Neuronal stem cell (in vitro differentiated cells): ENCODE data around the gene ZNF83.

Source experiments
- DNase-seq: peaks from one replicate; pipeline ENCODE4 v3.0.0-alpha.2; 2013; ENCODE audit warnings: low spot score
- H2AFZ ChIP-seq: one replicate; pipeline ENCODE4 v1.6.1; 2013; ENCODE audit warnings: mild to moderate bottlenecking, low read length, inconsistent platforms
- H2AK5ac ChIP-seq: 2 replicates; pipeline ENCODE4 v1.6.1; 2013; ENCODE audit warnings: low read depth, mild to moderate bottlenecking, inconsistent platforms, low read length, moderate library complexity, mixed read lengths
- H2BK120ac ChIP-seq: 2 replicates; pipeline ENCODE4 v1.6.1; 2013; ENCODE audit warnings: low read depth, mild to moderate bottlenecking, inconsistent platforms, low read length, moderate library complexity, mixed read lengths
- H2BK12ac ChIP-seq: one replicate; pipeline ENCODE4 v1.6.1; 2013; ENCODE audit warnings: low read length, inconsistent platforms
- H2BK15ac ChIP-seq: 2 replicates; pipeline ENCODE4 v1.6.1; 2013; ENCODE audit warnings: mild to moderate bottlenecking, low read length, inconsistent platforms, mixed read lengths
- H2BK5ac ChIP-seq: one replicate; pipeline ENCODE4 v1.6.1; 2013; ENCODE audit warnings: inconsistent platforms, mild to moderate bottlenecking, low read length, moderate library complexity
- H3K14ac ChIP-seq: one replicate; pipeline ENCODE4 v1.6.1; 2013; ENCODE audit warnings: low read length, inconsistent platforms
- H3K18ac ChIP-seq: 2 replicates; pipeline ENCODE4 v1.6.1; 2013; ENCODE audit warnings: low read length, inconsistent platforms
- H3K23ac ChIP-seq: 2 replicates; pipeline ENCODE4 v1.6.1; 2013; ENCODE audit warnings: low read depth, mild to moderate bottlenecking, mixed read lengths, low read length, inconsistent platforms; ENCODE audit not compliant: poor library complexity
- H3K27ac ChIP-seq: replicated peaks from 3 replicates; pipeline ENCODE4 v1.5.1; 2013; ENCODE audit warnings: low read length, inconsistent platforms
- H3K27me3 ChIP-seq, 3 experiments: 2 replicates each; pipeline ENCODE4 v1.6.1; 2013; ENCODE audit warnings: low read length in 3 of 3, mild to moderate bottlenecking in 2 of 3, inconsistent platforms in 1 of 3, low read depth in 1 of 3, mixed read lengths in 1 of 3, moderate library complexity in 1 of 3; ENCODE audit not compliant: control insufficient read depth in 3 of 3, insufficient read depth in 3 of 3
- H3K36me3 ChIP-seq, 2 donors: replicated peaks in 1 of 2; 2 replicates each; pipeline ENCODE4 v1.6.1; 2013; ENCODE audit warnings: low read length in 2 of 2; ENCODE audit not compliant: control insufficient read depth in 2 of 2, insufficient read depth in 2 of 2
- H3K4ac ChIP-seq: 2 replicates; pipeline ENCODE4 v1.6.1; 2013; ENCODE audit warnings: inconsistent platforms, mild to moderate bottlenecking, low read length, moderate library complexity
- H3K4me1 ChIP-seq, 2 donors: 1 replicate in 1 of 2; 2 replicates in 1 of 2; pipeline ENCODE4 v1.6.1; 2013; ENCODE audit warnings: low read length in 2 of 2, low read depth in 1 of 2; ENCODE audit not compliant: control insufficient read depth in 2 of 2, insufficient read depth in 1 of 2
- H3K4me2 ChIP-seq: one replicate; pipeline ENCODE4 v1.6.1; 2013; ENCODE audit warnings: mild to moderate bottlenecking, low read length, inconsistent platforms; ENCODE audit not compliant: insufficient read depth, poor library complexity, severe bottlenecking
- H3K4me3 ChIP-seq, 2 donors: 2 replicates each; pipeline ENCODE4 v1.5.1; 2013; ENCODE audit warnings: low read length in 2 of 2, mild to moderate bottlenecking in 2 of 2, inconsistent platforms in 1 of 2, moderate library complexity in 1 of 2
- H3K79me1 ChIP-seq: one replicate; pipeline ENCODE4 v1.6.1; 2013; ENCODE audit warnings: low read depth, mild to moderate bottlenecking, inconsistent platforms, low read length, moderate library complexity
- H3K9ac ChIP-seq: one replicate; pipeline ENCODE4 v1.6.1; 2013; ENCODE audit warnings: mild to moderate bottlenecking, low read depth, low read length, inconsistent platforms; ENCODE audit not compliant: poor library complexity
- H3K9me3 ChIP-seq, 2 donors: replicated peaks in 1 of 2; 2 replicates each; pipeline versions ENCODE3 to v1.6.1; 2013; ENCODE audit warnings: low read length in 2 of 2, mild to moderate bottlenecking in 2 of 2, inconsistent platforms in 1 of 2, low read depth in 1 of 2, mixed read lengths in 1 of 2, moderate library complexity in 1 of 2; ENCODE audit not compliant: control insufficient read depth in 2 of 2, insufficient read depth in 1 of 2
- H4K8ac ChIP-seq: one replicate; pipeline ENCODE4 v1.6.1; 2013; ENCODE audit warnings: low read depth, mild to moderate bottlenecking, inconsistent platforms, low read length, moderate library complexity
- H4K91ac ChIP-seq: one replicate; pipeline ENCODE4 v1.6.1; 2013; ENCODE audit warnings: low read length, low read depth, mild to moderate bottlenecking, inconsistent platforms; ENCODE audit not compliant: poor library complexity
- WGBS, 2 donors: extraction: QIAGEN DNeasy Blood & Tissue Kit; methylation state at CpG; one replicate each; pipeline ENCODE4 v1.1.7; 2013; ENCODE audit warnings: missing lambda C conversion rate in 2 of 2, mixed read lengths in 1 of 2; ENCODE audit not compliant: insufficient read length in 2 of 2, insufficient replicate concordance in 1 of 2; ENCODE audit errors: extremely low coverage in 2 of 2; 5-methylcytosine and 5-hydroxymethylcytosine counted together

Gene ZNF83

GRCh38 chr19:52669586-52669985 is 31.4 kb upstream of the ZNF83 start:
- WGBS, 2 donors = no CpG with 5 or more reads among the region's 5 CpGs
- no peak overlapping the region for H3K4ac ChIP-seq
- no peak overlapping the region for H2BK12ac ChIP-seq

GRCh38 chr19:52667972-52668371 is 29.8 kb upstream of the ZNF83 start:
- H3K79me1 ChIP-seq = peaks cover 1% of the 10 kb centered on the region
- H3K18ac ChIP-seq = no peak overlapping the region
- H3K4me3 ChIP-seq = no peak overlapping the region
- no peak for DNase-seq
- H3K36me3 ChIP-seq = peaks cover 3 to 64% of the 10 kb centered on the region in 2 donors
- no peak overlapping the region for H3K14ac ChIP-seq
- H3K27ac ChIP-seq = no peak overlapping the region
- no peak overlapping the region for H3K4me2 ChIP-seq
- no peak overlapping the region for H4K91ac ChIP-seq
- H2BK12ac ChIP-seq = no peak overlapping the region
- no peak overlapping the region for H2AFZ ChIP-seq
- peaks cover 0 to 27% of the 10 kb centered on the region in 2 donors for H3K9me3 ChIP-seq
- H3K4ac ChIP-seq = no peak overlapping the region
- H2AK5ac ChIP-seq = no peak overlapping the region
- no peak overlapping the region for H4K8ac ChIP-seq
- peaks cover 0 to 12% of the 10 kb centered on the region in 2 donors for H3K4me1 ChIP-seq
- no peak overlapping the region for H2BK120ac ChIP-seq
- H2BK15ac ChIP-seq = no peak overlapping the region
- WGBS, 2 donors = no CpG with 5 or more reads among the region's 6 CpGs
- no peaks in the 10 kb centered on the region for H3K27me3 ChIP-seq
- H3K9ac ChIP-seq = no peak overlapping the region
- H3K23ac ChIP-seq = no peak overlapping the region
- H2BK5ac ChIP-seq = no peak overlapping the region

More at GRCh38 chr19:52669586-52669985, 31.4 kb upstream of the ZNF83 start:
- no peak overlapping the region for H2AK5ac ChIP-seq
- H3K9me3 ChIP-seq = peaks cover 0 to 39% of the 10 kb centered on the region in 2 donors
- H2BK5ac ChIP-seq = no peak overlapping the region
- H3K4me3 ChIP-seq = no peak overlapping the region
- H2AFZ ChIP-seq = no peak overlapping the region
- H2BK120ac ChIP-seq = no peak overlapping the region
- H3K23ac ChIP-seq = no peak overlapping the region
- no peak overlapping the region for H4K91ac ChIP-seq
- no peaks in the 10 kb centered on the region for H3K27me3 ChIP-seq
- H3K4me1 ChIP-seq = peaks cover 0 to 6% of the 10 kb centered on the region in 2 donors
- H3K18ac ChIP-seq = no peak overlapping the region
- DNase-seq = no peak
- H2BK15ac ChIP-seq = no peak overlapping the region
- H3K4me2 ChIP-seq = no peak overlapping the region
- no peak overlapping the region for H3K27ac ChIP-seq
- peaks cover 2% of the 10 kb centered on the region for H3K79me1 ChIP-seq
- H3K9ac ChIP-seq = no peak overlapping the region
- peaks cover 3 to 66% of the 10 kb centered on the region in 2 donors for H3K36me3 ChIP-seq
- H3K14ac ChIP-seq = no peak overlapping the region
- H4K8ac ChIP-seq = no peak overlapping the region

- Histone ChIP-seq H3K18ac (no peak overlapping the region), H3K4me1 (peaks cover 0 to 12% of the 10 kb centered on the region in 2 donors), H3K4me2 (no peak overlapping the region), H2BK5ac (no peak overlapping the region), H3K4ac (no peak overlapping the region), H2BK12ac (no peak overlapping the region), H3K36me3 (peaks cover 3 to 65% of the 10 kb centered on the region in 2 donors), H2AK5ac (no peak overlapping the region), H2BK15ac (no peak overlapping the region), H3K23ac (no peak overlapping the region), H3K9ac (no peak overlapping the region), H4K91ac (no peak overlapping the region), H2AFZ (no peak overlapping the region), H3K4me3 (no peak overlapping the region), H3K27me3 (no peaks in the 10 kb centered on the region), H3K79me1 (no peaks in the 10 kb centered on the region), H2BK120ac (no peak overlapping the region), H3K27ac (no peak overlapping the region), H3K14ac (no peak overlapping the region), H3K9me3 (peaks cover 0 to 19% of the 10 kb centered on the region in 2 donors), H4K8ac (no peak overlapping the region)
- DNase-seq = no peak
Measured at GRCh38 chr19:52666506-52666905, 28.4 kb upstream of the ZNF83 start.

GRCh38 chr19:52665529-52665928 is 27.4 kb upstream of the ZNF83 start:
- H3K27ac ChIP-seq = no peak overlapping the region
- H3K18ac ChIP-seq = no peak overlapping the region
- H3K9me3 ChIP-seq = peaks cover 0 to 17% of the 10 kb centered on the region in 2 donors
- H3K79me1 ChIP-seq = no peaks in the 10 kb centered on the region
- H3K14ac ChIP-seq = no peak overlapping the region
- H2BK12ac ChIP-seq = no peak overlapping the region
- H3K36me3 ChIP-seq = peaks cover 3 to 65% of the 10 kb centered on the region in 2 donors
- peaks cover 0 to 12% of the 10 kb centered on the region in 2 donors for H3K4me1 ChIP-seq
- no peak overlapping the region for H2BK5ac ChIP-seq
- no peak overlapping the region for H2AK5ac ChIP-seq
- DNase-seq = no peak
- no peak overlapping the region for H3K9ac ChIP-seq
- H3K4me2 ChIP-seq = no peak overlapping the region
- H3K4ac ChIP-seq = no peak overlapping the region
- H2BK120ac ChIP-seq = no peak overlapping the region
- no peak overlapping the region for H2BK15ac ChIP-seq
- H3K4me3 ChIP-seq = no peak overlapping the region
- 100% methylated on average over 1 of the region's 6 CpGs; no CpG with 5 or more reads in 1 of the 2 donors for WGBS, 2 donors
- H4K8ac ChIP-seq = no peak overlapping the region
- no peak overlapping the region for H2AFZ ChIP-seq
- H4K91ac ChIP-seq = no peak overlapping the region
- no peaks in the 10 kb centered on the region for H3K27me3 ChIP-seq
- H3K23ac ChIP-seq = no peak overlapping the region
